GM19240 (cell line): ENCODE results near the gene SENP3.

Experiments
- DNase-seq: peaks from one replicate; pipeline ENCODE4 v3.0.0; 2011; ENCODE audit warnings: low spot score; ENCODE audit not compliant: insufficient read length

Gene SENP3

DNA sequence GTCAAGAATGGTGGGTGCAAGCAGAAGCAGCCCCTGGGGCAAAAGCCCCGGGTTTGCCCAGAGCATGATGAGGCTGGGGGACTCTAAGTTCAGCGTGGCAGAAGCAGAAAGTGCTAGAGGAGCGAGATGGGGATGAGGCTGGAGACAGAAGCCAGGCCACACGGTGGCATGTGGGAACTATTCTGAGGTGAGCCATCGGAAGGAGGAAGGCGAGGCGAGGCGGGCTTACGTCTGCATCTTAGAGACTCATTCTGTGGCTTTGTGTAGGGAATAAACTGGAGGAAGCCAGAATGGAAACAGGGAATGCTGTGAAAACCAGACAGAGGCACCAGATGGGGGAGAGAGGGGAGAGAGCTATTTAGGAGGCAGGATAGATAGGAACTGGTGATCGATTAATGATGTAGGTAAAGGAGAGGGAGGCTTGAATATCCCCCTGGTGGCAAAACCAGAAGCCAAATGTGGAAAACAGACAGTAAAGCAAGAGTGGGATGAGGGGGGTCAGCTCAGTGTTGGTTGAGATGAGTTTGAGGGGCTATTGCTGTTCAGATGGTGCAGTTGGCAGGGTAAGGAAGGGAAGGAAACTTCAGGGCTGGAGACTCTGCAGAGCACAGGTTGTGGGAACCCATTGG is 6.3 kb upstream of the SENP3 start:
- DNase-seq: no peak

DNA sequence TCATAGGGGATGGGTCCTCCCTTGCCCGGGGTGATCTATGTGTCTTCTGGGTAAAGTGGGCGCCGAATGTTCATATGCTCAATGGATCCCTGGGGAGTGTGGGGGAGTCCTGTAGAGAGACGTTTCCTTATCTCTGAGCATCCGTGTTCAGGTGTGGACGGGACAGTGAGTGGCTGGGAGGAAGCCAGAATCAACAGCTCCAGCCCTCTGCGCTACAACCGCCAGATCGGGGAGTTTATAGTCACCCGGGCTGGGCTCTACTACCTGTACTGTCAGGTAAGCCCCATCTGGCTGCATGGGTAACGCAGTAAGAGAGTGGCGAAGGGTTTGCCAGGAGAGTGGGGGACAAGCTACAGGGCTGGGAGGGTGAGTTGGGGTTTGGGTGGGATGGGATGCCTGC is 5.1 kb upstream of the SENP3 start:
- no peak for DNase-seq

DNA sequence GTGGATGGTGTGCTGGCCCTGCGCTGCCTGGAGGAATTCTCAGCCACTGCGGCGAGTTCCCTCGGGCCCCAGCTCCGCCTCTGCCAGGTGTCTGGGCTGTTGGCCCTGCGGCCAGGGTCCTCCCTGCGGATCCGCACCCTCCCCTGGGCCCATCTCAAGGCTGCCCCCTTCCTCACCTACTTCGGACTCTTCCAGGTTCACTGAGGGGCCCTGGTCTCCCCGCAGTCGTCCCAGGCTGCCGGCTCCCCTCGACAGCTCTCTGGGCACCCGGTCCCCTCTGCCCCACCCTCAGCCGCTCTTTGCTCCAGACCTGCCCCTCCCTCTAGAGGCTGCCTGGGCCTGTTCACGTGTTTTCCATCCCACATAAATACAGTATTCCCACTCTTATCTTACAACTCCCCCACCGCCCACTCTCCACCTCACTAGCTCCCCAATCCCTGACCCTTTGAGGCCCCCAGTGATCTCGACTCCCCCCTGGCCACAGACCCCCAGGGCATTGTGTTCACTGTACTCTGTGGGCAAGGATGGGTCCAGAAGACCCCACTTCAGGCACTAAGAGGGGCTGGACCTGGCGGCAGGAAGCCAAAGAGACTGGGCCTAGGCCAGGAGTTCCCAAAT is 4.5 kb upstream of the SENP3 start:
- no peak for DNase-seq

DNA sequence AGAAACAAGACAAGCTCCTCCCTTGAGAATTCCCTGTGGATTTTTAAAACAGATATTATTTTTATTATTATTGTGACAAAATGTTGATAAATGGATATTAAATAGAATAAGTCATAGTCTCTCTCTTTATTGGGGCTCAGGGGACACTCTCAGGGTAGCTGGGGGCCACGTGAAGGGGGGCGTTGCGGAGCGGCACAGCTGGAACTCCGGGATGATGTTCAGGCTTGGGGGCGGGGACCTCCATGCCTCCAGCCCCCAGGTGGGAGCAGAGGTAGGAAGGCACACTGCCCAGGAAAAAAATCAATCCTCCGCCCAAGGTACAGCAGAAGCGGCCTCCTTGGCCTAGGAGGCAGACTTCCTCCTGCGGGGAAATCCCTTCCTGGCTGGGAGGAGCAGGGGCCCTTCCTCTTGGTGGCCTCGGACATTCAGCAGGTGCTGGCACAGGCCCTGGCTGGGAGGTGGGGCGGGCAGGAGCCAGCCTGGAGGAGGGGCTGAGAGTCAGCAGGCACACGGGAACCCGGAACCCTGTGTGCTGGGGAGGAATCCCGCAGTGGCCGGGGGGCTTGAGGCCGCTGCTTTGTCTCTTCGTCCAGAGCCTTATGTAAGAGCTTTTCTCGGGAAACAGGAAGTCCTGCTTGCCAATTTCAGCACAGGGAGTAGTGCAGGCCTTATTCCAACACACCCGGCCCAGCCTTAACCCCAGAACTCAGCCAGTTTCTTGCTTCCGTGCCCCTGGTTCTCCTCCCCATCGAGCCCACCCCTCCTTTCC is 3.8 kb upstream of the SENP3 start:
- no peak for DNase-seq

DNA sequence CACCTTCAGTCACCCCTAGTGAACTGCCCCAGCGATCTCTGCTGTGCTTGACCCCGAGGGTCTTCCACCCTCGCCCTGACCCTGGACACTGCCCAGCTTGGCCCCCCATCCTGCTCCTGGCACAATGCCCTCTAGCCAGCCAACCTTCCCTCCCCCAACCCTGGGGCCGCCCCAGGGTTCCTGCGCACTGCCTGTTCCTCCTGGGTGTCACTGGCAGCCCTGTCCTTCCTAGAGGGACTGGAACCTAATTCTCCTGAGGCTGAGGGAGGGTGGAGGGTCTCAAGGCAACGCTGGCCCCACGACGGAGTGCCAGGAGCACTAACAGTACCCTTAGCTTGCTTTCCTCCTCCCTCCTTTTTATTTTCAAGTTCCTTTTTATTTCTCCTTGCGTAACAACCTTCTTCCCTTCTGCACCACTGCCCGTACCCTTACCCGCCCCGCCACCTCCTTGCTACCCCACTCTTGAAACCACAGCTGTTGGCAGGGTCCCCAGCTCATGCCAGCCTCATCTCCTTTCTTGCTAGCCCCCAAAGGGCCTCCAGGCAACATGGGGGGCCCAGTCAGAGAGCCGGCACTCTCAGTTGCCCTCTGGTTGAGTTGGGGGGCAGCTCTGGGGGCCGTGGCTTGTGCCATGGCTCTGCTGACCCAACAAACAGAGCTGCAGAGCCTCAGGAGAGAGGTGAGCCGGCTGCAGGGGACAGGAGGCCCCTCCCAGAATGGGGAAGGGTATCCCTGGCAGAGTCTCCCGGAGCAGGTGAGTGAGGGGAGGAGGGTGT is 3.0 kb upstream of the SENP3 start, which contains the start of gene TNFSF13:
TNFSF13 (plus strand) TSS at position 207 of the 776 bp plus-strand sequence; CDS start at position 497, 290 bp downstream.
- DNase-seq: no peak

DNA sequence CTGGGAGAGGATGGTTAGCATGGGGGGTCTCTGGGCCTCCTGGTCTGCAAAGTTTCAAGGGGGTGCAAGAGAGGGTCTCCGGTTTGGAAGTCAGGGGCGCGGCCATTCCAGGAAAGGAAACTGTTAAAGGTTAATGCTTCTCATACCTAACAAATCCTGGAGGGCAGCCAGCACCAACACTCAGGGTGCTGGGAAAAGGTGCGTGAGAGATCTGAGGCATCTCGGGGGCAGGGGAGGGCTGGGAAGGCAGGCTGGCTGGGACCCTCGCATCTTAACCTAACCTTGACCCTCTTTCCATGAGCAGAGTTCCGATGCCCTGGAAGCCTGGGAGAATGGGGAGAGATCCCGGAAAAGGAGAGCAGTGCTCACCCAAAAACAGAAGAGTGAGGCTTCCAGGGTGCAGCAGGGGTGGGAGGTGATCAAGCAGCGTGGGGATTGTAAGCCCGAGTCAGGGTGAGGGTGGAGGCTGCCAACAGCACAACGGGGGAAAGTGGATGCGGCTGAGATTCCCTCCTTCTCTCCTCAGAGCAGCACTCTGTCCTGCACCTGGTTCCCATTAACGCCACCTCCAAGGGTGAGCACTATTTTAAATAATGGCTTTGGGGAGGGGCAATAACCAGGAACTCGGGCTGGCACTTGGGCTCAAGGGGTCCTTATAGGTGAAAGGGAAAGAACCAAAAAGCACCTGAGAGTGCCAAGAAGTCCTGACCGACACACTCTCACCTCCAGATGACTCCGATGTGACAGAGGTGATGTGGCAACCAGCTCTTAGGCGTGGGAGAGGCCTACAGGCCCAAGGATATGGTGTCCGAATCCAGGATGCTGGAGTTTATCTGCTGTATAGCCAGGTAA is 2.2 kb upstream of the SENP3 start:
- no peak for DNase-seq

DNA sequence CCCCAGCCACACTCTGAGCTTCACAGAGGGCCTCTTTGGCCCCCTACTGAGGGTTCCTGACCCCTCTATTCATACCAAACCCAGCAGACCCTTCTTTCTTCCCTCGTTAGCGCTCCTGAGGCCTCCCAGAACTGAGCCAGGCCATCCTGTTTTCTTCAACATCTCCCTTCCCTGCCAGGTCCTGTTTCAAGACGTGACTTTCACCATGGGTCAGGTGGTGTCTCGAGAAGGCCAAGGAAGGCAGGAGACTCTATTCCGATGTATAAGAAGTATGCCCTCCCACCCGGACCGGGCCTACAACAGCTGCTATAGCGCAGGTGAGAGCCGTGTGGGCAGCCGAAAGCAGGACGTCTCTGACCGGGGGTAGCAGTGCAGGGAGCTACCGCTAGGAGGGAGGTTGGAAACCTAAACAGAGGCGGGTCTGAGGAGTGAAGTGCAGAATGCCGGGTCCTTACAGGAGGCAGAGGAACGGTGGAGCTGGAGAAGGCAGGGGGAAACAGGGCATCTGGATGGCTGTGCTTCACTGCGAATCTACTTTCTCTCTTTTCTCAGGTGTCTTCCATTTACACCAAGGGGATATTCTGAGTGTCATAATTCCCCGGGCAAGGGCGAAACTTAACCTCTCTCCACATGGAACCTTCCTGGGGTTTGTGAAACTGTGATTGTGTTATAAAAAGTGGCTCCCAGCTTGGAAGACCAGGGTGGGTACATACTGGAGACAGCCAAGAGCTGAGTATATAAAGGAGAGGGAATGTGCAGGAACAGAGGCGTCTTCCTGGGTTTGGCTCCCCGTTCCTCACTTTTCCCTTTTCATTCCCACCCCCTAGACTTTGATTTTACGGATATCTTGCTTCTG is 1.3 kb upstream of the SENP3 start:
- DNase-seq: no peak

DNA sequence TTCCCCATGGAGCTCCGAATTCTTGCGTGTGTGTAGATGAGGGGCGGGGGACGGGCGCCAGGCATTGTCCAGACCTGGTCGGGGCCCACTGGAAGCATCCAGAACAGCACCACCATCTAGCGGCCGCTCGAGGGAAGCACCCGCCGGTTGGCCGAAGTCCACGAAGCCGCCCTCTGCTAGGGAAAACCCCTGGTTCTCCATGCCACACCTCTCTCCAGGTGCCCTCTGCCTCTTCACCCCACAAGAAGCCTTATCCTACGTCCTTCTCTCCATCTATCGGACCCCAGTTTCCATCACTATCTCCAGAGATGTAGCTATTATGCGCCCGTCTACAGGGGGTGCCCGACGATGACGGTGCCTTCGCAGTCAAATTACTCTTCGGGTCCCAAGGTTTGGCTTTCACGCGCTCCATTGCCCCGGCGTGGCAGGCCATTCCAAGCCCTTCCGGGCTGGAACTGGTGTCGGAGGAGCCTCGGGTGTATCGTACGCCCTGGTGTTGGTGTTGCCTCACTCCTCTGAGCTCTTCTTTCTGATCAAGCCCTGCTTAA is 617 bp upstream of the SENP3 start:
- DNase-seq: peak; percentile 90

DNA sequence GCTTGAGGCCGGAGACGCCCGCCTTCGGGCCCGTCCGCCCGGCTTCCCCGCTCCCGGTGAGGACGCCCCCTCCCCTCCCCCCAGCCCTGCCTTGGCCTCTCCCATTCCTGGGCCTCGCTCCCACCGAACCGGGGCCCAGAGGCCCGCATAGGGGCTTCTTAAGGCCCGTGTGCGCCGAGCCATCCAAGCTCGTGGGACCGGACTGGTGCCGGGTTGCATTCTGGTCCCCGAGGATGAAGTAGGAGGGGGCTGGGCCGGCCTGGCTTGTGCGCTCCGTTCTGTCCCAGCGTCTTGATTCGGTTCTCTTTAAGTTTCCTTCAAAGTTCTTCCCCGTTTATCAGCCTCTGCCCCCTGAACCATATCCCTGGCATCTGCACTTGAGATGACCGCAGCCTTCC is 488 bp downstream of the SENP3 start:
- no peak for DNase-seq

DNA sequence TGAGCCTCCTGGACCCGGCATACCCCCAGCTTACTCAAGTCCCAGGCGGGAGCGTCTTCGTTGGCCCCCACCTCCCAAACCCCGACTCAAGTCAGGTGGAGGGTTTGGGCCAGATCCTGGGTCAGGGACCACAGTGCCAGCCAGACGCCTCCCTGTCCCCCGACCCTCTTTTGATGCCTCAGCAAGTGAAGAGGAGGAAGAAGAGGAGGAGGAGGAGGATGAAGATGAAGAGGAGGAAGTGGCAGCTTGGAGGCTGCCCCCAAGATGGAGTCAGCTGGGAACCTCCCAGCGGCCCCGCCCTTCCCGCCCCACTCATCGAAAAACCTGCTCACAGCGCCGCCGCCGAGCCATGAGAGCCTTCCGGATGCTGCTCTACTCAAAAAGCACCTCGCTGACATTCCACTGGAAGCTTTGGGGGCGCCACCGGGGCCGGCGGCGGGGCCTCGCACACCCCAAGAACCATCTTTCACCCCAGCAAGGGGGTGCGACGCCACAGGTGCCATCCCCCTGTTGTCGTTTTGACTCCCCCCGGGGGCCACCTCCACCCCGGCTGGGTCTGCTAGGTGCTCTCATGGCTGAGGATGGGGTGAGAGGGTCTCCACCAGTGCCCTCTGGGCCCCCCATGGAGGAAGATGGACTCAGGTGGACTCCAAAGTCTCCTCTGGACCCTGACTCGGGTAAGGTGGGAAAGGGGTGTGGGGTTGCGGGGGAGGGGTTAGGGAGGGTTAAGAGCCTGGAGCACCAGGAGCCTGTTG is 1.6 kb downstream of the SENP3 start:
- DNase-seq: no peak

DNA sequence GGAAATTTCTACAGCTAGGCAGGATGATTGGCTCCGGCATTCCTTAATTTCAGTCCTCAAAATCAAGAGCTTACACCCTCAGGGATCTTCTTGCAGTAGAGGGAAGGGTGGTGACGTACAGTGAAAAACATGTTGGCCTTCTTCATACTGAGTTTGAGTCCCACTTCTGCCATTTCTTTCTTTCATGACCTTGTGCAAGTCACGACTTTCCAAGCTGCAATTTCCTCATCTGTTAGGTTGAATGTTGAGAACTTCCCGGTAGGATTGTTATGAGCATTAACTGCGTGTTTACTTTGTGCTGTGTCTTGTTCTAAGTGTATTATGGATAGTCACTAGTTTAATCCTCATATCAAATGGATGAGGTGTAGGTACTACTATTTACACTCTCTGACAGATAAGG is 7.9 kb downstream of the SENP3 start:
- no peak for DNase-seq

DNA sequence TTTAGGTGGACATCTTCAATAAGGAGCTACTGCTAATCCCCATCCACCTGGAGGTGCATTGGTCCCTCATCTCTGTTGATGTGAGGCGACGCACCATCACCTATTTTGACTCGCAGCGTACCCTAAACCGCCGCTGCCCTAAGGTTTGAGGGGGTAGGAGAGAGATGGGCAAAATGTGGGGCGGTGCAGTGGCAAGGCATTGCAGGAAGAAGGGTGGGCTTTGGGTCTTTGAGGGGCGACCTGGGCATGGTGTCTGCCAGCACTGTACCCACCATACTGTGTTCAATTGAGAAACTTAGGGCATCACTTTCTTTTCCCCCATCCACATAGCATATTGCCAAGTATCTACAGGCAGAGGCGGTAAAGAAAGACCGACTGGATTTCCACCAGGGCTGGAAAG is 8.6 kb downstream of the SENP3 start:
- DNase-seq: no peak

DNA sequence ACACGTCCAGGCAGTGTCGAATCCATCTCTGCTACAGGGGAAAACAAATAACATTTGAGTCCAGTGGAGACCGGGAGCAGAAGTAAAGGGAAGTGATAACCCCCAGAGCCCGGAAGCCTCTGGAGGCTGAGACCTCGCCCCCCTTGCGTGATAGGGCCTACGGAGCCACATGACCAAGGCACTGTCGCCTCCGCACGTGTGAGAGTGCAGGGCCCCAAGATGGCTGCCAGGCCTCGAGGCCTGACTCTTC is 10.5 kb downstream of the SENP3 start:
- no peak for DNase-seq

DNA sequence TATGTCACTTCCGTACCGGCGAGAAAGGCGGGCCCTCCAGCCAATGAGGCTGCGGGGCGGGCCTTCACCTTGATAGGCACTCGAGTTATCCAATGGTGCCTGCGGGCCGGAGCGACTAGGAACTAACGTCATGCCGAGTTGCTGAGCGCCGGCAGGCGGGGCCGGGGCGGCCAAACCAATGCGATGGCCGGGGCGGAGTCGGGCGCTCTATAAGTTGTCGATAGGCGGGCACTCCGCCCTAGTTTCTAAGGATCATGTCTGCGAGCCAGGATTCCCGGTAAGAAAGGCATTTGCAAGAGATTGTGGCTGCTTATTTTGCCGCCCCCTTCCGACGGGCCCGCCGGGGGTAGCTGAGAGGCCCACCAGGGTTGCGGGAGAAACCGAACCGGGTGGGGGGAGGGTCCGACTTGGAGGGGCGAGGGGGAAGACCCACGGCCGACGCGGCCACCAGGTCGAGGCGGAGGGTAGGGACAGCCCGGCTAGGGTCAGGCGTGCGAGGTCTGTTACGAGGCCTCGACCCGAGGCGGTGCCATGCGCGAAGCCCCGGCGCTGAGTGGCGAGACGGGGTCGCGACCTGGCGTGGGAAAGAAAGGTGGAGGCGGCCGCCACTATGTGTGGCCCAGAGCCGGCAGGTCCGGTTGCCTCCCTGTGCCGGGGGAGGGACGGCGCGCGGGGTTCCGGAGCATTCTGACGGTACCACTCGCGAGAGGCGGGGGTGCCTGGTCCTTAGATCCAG is 11.0 kb downstream of the SENP3 start:
- DNase-seq: peak; percentile 98

DNA sequence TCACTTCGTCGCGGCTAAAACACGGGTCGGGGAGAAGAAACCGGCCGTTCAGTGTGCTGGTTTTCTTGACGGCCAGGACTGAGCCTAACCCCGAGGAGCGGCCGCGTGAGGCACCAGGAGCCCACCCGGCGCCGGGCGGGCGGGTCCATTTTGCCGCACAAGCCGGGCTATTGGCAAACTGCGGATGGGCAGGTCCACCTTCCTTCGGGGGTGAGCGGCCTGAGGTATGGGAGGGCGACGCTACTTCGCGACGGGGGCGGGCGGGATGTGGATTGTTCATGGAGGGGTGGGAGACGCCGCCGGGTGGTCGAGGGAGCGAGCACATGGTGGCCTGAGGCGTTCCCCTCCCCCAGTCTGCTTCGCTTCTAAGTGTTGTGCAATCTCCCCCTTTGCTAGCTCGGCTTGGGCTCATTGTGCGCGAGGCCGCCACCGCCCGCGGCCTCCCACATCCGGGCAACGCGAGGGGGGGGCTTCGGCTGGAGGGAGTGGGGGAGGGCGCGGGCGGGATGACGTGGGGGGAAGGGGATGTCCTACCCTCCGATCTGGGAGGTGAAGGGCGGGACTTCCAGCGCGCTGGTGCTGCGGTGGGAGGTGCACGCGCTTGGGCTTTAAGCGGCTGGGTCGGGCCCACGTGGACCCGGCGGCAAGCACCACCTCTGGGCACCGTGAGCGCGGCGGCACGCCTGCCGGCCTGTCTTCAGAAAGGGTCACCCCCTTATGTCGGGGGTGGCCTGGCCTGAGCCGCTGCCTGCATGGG is 11.8 kb downstream of the SENP3 start:
- DNase-seq: peak; percentile 65

DNA sequence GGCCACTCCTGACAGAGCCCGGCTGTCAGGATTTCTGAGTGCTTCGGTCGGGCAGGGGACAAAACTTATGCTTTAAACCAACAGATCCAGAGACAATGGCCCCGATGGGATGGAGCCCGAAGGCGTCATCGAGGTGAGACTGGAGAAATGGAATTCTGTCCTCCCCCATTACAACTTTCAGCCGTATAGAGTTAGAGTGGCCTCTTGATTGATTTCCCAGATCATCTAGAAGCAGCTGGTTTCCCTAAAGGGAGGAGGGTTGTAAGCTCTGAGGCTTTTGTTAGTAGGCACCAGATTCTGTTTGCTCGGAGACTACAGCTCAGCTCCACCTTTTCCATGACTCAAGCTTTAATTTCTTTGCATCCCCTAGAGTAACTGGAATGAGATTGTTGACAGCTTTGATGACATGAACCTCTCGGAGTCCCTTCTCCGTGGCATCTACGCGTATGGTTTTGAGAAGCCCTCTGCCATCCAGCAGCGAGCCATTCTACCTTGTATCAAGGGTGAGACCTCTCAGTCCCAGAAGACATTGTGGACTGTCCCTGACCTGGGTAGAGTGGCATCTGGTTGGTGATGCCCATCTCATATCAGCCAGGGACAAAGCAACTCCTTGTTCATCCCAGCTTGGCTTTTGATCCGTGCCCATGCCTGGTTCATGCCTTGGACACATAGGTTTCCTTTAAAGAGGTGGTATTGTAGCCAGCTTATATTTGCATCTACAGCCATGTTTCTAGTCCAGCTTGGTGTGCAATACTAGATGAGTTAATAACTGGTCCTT is 12.6 kb downstream of the SENP3 start:
- no peak for DNase-seq

DNA sequence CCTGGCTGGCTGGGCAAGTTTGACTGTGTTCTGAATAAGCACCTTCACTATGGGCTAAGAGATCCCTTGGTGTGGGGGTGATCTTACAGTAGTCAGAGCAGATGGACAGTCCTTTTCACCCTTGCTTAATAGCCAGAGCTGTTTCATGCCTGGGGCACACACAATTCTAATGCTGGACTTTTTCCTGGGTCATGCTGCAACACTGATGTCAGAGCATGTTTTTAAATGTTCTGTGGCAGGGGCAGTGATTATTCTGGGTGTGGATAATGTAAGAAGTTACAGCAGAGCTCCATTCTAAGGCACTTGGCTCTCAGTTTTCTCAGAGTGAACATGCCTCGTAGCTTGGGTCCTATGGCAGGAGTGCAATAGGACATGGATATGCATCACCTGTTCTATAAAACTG is 13.8 kb downstream of the SENP3 start:
- DNase-seq: no peak
